HG03442 (cell line): Measurements from ENCODE around the gene GLCCI1.
A peak's percentile ranks its signal among the peaks of the same experiment; 100 is the strongest.

Source experiments
- ATAC-seq: cut with Tn5 transposase; IDR thresholded peaks from one replicate; pipeline ENCODE4 v1.9.1; 2021; ENCODE audit warnings: mild to moderate bottlenecking, moderate library complexity; ENCODE audit not compliant: unreplicated experiment

Gene GLCCI1

DNA sequence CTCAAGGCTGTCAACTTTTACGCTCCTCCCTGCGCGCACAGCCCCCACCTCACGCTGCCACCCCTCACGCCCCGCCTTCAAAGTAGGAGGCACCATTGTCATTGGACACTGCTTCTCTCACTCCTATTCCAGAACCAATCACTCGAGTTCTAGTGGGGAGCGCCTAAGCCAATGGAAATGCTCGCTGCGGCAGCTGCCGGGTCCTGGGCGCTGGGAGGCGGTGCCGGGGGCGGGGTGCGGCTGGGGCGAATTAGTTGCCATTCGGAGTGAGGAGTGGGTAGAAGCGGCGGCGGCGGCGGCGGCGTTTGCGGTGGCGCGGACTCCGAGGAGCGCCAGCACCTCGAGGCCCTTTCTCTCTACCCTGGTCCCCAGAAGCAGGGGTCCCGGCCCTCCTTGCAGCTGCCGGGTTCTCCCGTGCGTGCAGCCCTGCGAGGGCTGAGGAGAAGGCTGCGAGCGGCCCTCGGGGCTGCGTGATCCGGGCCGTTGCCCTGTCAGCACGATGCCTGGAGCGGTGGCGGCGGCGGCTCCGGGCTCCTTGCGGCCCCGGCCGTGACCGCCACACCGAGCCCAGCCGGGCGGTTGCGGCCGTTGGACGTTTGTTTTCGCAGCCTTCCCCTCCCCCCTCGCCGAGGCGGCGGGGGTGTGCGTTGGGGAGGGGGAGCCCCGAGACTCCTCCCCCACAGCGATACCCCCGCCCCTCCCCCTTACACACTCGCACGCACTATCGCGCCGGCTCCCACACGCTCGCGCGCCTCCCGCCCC, at the start of gene GLCCI1:
GLCCI1 (plus strand) TSS at position 253 of the 762 bp plus-strand sequence. CDS start 555 bp downstream, outside the sequence.
- peak; percentile 83 for ATAC-seq

DNA sequence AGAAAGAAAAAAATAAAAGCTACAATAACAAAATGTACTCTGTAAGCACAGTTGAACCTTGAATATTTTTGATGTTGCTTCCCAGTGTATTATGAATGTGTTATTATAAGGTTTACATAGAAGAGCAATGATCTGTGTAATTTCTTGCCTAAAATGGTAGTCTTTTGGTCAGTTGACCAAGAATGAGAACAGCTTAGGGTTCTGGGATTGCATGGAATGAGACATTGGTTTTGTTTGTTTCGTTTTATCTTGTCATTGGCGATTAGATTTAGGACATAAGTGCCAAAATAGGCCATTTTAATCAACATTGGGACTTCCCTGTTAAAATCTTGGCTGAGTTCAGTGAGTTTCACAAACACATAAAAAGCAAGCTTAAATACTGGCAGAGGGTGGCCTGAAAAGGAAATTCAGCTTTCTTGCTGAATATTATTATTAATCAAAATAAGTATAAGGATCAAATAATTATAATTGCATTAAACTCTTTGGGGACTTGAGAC, 49.1 kb upstream of the GLCCI1 start:
- no peak for ATAC-seq

DNA sequence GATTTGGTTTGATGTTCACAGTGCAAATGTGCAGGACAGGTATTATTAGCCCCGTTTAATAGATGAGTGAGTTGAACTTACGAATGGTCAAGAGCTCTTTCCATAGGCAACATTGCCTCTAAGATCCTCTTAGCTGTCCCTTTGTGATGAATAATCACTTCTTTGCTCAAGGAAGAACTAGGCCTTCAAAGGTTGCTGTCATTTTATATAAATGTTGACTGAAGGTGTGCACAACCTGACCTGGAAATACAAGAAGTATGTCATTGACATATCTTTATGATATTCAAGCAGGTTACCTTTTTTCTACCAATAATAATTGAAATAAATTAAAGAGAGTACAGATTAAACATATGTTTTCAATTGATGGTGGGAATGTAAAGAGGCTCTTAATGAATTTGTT, 48.5 kb upstream of the GLCCI1 start:
- ATAC-seq = no peak

DNA sequence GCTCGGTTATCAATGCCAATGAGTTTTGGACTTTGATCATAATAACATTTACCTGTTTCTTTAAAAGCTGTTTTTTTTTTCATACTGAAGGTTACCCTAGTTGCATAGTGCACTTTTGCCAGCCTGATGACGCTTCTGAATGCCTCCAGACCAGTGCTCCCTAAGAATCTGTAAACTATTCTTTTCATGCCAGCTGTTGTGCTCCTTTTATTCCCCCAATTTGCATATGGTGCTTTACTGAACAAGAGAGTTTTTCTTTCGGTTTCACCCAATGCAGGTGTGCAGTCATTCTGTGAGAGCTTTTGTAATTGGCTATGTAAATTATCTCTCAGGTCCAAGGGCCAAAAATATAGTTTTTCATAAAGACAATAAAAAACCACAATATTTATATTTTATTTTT, 48.1 kb upstream of the GLCCI1 start:
- peak; percentile 96 for ATAC-seq

DNA sequence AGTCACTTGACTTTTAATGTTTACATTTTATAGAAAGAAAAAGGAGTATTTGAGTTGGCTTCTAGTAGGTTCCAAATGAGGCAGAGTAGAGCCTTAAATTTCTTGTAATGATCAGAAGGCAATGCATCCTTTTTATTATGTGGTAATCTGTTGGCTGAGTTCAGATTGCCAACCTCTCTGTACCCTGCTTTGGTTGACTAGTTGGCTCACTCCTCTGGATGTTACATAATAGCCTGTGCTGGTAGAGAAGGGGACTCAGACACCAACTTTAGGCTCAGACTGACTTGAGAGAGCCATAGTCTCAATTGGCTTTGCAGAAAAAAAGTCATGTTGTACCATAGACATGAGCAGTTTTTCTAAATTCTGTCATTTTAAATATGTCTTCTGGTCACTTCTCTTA, 46.8 kb upstream of the GLCCI1 start:
- ATAC-seq = no peak

DNA sequence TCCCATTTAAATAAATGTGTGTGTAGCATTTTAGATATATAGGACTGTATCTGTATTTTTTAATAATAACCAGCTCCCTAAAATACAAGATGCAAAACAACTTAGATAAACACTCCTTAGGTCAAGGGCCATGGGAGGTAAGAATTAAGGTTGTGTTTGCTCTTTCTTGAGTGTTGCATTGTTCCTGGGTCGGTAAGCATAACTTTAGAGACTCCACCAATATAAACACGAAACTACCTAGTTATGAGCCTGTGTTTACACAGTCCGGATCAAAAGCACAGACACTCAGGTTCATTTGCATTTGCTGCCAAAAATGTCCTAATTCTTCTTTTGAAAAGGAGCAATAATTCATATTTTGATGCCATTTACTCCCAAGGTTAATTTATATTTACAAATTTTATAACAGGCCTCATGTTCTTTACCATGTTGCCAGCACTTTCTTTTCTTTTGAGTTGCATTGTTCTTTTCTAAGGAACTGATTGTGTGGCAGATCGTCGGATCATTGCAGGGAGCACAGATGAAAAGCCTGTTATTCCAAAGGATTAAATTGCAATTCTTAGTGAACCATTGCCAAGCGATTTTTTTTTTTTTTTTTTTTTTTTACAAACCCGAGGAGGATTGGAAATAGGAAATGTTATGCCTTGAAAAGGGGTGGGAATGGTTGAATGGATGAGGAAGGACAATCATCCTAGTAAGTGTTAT, 45.8 kb upstream of the GLCCI1 start:
- ATAC-seq = no peak

DNA sequence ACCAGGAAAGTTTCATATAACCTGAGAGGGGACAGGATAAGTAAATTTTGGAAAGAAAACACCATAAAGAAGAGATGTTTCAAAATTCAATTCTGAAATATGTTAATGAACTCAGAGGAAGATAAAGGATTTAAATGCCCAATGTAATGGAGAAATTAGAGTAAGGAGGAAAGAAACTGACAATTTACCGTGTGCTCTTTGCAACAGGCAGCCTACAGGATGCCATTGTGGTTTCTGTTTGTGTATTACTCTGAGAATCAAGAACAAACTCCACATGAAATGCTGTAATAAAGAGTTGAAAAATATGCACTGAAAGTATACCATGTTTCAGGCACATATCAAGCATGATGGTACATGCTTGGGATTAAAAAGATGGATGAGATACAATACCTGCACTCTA, 44.8 kb upstream of the GLCCI1 start:
- no peak for ATAC-seq

DNA sequence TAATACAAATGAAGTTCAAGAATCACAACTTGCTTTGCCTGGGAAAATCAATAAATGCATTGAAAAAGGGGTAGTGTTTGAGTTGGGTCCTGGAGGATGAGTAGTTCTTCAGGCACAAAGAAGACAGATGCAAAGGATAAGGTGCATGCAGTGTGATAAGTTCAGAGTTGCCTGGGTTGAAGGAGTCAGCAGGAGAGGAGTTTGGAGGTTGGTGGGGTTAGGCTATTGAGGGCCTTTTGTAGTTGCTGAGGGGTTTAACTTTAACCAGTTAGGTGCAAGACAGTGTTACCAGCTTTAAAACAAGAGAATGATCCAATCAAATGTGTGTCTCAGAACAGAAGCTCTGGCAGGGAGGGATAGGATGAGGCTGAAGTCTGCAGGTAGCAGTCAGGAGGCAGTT, 44.3 kb upstream of the GLCCI1 start:
- ATAC-seq = no peak

DNA sequence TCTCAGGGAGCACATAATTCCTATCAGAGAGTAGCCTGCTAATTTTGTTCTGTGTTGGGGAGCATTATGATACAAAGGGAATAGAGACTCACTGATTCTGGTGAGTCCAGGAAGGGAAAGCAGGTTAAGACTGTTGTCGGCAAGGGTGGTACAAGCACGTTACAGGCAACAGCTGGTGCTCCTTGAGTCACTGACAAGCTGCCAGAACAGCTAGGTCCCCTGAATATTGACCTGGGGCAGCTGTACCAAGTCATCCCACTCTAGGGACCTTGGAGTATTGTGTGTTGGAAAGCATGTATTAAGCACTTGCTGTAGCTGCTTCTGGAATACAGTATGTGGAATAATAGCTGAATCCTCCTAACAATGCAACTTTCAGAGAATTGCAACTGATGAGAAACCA, 37.0 kb upstream of the GLCCI1 start:
- ATAC-seq = no peak

DNA sequence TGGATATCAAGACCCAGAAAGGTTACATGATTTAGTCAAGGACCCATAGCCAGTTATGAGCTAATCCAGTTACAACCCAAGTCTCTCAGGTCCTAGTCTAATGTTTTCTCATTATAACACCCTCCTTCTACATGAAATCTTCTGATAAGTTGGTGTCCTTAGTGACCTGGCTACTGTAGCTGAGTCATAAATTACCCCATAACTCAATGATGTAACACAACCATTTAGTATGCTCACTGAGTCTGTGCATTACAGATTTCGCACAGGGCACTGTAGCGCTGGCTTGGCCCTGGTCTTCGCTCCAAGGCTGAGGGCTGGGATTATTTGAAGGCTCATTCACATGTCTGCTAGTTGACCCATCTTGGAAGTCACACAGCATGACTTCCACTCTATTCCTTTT, 36.0 kb upstream of the GLCCI1 start:
- no peak for ATAC-seq

DNA sequence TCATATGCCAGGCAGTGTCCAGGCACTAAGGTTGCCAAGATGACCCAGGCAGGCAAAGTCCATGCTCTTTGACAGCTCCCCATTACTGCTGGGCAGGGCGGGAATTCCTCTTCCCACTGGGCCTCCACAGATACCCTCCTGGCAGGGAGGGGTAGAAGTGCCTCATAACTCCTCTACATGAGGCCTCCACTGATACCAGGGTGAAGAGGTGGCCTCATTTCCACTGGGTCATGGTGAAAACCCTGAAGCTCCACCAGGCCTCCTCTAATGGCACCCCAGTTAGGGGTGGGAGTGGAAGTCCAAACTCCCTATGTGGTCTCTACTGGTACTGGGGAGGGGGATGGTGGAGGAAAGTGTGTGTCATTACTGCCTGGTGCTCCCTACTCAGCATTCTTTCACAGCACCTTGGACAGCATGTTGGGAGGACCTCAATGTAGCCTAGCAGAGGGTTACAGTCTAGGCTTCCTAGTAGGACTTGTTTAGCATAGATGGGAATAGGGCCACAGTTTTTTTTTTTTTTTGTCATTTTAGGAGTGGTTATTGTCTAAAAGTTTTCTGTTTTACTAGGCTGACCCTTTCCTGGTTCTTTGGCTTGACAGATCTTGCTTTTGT, 34.6 kb upstream of the GLCCI1 start:
- ATAC-seq = no peak

DNA sequence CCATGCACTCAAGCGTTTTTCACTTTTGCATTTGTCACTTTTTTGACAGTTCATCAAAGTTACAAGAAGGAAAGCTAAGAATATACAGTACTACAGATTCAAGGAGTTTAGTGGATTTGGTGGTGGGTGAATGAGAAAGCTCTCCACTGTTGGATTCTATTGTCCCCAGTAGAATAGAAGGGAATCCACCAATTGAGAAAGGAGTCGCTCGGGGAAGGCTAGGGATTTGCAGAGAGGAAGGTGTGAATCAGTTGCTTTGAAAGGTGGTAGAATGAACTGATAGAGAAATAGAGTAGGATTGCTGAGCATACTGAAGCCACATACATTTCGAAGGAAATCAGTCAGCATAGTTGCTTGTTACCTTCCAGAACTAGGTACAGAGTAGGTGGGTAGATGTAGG, 33.7 kb upstream of the GLCCI1 start:
- no peak for ATAC-seq

DNA sequence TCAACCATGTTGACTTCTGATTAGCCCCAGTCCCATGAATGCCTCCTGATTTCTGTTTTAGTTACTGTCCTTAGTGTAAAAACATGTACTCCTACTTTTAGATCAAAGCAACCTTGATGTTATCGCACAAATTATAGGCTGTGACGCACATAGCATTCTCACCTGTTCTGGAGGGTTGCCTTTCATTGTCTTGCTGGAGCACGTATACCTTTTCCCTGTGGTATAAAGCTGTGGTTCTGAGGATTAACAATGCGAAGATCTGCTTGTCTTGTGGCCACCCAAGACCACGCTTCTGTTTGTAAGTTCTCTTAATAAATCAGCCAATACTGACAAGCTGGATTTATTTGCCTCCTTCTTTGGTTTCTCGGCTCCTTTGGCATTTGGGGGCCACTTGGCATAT, 30.1 kb upstream of the GLCCI1 start:
- no peak for ATAC-seq

DNA sequence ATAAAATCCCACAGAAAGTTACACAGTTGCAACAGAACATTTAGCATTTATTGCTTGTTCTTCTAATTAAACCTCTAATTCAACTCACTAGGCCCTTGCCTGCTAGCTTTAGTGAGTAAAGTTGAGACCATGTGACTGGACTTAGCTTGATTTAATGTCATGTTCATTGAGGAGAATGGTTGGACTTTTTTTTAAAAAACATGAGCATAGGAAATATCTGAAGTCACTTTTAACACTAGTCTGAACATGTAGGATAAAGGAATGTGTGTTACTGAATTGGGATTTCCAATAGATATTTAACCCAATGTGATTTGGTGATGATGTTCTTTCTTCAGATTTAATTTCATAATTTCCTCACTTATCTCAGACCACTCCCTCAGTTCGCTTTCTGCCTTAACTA, 24.6 kb upstream of the GLCCI1 start:
- no peak for ATAC-seq

DNA sequence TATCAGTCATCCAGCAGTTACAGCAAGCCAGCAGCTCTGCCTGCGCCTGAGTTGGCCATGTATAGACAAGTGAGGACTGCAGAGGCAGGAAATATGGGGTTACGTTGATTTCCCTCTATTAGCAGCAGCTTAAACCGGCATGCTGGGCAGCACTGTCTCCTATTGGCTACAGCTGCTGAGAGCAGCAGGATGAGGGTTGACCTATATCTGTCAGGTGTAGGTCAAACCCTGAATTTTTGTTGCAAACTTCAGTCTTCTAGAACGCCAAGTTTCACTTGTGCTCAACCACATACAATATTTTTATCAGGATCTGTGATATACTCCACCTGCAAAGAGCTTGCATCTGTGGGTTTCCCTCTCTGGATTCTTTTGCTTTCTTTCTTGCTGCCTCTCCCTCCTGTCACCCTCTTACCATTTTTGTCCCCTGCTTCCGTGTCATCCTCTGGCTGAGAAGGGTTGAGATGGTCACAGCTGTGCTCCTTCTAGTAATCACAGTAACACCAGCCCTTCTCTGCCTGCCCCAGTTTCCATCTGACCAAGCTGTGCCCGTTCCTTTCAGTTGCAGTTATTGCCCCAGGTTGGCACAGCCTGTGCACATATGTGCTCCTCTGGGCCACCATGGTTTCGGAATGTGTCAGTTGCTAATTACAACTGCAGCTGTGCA, 23.8 kb upstream of the GLCCI1 start:
- peak; percentile 88 for ATAC-seq

DNA sequence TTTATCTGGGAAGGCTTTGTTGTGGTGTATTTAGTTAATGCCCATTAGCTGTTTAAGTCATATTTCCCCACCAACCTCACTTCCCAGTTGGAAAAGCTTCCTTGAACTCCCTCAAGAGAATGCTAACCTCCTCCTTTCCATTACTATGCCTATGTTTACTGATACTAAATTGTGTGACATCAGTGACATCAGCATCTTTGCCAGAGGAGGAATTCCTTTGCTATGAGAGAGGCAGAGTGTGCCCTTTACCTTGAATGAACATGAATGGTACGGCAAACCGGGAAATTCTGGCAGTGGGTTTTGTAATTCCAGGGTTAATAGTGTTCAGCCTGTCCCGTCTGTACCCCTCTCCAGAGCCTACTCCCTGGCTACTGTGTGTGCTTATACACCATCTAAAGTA, 22.1 kb upstream of the GLCCI1 start:
- no peak for ATAC-seq

DNA sequence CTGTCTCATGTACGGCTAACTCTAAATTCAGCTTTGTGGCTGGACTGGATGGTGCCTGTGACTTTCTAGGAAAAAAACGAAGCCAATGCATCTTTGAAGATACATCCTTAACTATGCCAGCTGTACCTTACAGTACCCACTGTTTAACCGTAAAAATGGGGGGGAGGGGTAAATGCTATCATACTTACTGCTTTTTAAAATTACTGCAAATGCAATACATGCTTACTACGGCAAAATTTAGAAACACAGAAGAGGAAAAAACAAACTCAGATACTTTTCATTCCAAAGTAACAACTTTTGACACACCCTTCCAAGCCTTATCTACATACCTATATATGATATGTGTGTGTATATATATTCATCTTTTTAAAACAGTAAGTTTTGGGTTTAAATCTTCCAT, 20.4 kb upstream of the GLCCI1 start:
- no peak for ATAC-seq

DNA sequence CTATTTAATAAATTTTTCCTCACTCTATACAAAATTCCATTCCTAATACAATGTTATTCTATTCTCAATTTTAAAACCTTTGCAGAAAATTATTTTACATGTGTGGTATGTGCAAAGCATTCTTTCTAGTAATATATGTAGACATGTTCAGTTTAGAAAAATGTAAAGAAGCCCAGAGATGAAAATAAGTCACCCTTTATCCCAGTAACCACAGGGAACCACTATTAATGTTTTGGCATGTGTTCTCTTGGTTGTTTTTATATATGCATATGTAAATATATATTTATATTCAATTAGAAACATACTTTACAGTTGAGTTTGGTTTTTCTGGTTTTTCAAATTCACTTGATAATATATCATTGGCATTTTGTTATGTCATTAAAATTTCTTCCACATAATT, 14.8 kb upstream of the GLCCI1 start:
- ATAC-seq = no peak

DNA sequence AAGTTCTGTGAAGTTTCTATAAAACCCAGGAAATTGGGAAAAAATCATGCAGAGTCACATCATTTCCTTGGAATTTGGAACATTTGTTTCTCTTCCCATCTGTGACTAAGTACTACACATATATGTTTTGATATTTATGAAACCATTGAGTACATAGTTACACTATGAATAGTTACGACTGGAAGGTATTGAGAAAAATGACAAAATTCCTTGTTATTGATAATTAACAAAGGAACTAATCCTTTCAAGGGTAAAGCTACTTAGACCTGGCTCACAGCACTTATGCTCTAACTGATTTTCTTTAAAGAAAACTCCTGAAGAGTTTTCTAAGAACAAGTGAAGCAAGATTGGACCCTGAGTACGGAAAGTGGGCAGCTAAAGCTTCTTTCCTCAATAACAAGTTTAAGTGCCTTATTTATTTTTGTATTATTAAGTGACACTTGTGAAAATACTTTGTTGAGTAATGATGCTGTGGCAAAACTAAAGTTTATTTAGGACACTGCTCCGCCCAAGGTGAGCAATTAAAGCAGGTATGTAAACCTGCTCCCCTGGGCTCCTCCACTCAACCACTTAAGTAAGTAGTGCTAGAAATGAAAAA, 12.0 kb upstream of the GLCCI1 start:
- no peak for ATAC-seq

DNA sequence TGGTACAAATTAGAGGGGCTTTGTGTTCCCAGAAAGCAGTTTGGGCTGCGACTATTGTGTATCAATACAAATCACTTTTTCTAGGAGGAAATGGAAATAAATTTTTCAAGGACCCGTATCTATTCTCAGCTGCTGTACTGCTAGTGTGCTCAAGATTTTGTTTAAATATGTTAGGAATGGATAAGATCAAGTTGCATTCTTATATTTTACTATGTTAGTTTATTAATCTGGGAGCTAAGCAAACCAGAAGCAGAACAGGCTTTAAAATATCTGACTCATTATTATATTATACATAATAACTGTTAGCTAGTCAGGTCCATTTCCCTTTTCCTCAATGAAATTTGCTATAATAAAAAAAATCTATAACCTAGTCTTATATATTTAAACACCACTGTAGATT, 11.1 kb upstream of the GLCCI1 start:
- no peak for ATAC-seq
